NCI-H146 (cell line): ENCODE data around the gene PHACTR2.
"Not testable (repeated sequence)": the region's sequence is repeated elsewhere in the genome, so short reads cannot be mapped to it uniquely, and the experiment has no call there.

Experiments used
- DNase-seq: peaks from one replicate; lab custom pipeline; 2025; lab: John Stamatoyannopoulos, UW

PHACTR2 gene

DNA sequence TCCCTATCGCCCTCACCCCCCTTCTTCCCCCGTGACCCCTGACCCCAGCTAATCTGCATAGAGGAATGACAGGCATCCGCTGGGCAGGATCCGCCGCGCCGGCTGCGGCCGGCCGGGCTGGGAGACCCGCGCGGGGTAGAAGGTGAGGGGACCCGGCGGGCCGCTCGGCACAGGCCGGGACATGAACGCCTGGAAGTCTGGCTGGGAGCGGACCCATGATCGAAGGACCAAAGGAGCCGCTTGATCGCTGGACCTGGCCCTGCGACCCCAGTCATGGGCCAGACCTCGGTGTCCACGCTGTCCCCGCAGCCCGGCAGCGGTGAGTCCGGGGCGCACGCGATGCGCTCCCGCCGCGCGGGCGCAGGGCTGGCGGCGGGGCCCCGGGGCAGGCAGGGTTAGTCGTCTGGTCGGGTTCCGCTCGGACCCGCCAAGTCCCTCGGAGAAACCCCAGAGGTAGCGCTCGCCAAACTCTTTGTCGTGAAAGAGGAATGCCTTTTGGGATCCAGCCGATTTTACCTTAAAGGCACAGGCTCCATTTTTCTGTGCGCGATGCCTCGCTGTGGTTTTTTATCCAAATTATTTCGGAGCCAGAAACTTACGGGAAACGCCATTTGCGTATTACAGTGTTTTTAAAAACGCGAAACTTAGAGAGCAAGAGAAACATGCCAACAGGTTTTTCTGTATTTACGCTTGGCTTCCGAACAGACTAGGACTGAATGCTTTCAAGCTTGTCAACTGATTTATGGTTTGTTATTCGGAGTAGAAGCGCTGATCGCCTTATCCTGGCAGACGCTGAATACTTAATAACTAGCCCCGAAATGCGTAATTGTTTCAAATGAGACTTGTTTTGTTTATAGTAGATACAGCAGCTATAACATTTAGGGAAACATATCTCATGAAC lies at the start of gene PHACTR2:
Gene PHACTR2, plus strand, starts transcription at position 75 of the 901 bp plus-strand sequence. Its CDS starts 199 bp downstream, at position 274.
- DNase-seq: peak; percentile 82

DNA sequence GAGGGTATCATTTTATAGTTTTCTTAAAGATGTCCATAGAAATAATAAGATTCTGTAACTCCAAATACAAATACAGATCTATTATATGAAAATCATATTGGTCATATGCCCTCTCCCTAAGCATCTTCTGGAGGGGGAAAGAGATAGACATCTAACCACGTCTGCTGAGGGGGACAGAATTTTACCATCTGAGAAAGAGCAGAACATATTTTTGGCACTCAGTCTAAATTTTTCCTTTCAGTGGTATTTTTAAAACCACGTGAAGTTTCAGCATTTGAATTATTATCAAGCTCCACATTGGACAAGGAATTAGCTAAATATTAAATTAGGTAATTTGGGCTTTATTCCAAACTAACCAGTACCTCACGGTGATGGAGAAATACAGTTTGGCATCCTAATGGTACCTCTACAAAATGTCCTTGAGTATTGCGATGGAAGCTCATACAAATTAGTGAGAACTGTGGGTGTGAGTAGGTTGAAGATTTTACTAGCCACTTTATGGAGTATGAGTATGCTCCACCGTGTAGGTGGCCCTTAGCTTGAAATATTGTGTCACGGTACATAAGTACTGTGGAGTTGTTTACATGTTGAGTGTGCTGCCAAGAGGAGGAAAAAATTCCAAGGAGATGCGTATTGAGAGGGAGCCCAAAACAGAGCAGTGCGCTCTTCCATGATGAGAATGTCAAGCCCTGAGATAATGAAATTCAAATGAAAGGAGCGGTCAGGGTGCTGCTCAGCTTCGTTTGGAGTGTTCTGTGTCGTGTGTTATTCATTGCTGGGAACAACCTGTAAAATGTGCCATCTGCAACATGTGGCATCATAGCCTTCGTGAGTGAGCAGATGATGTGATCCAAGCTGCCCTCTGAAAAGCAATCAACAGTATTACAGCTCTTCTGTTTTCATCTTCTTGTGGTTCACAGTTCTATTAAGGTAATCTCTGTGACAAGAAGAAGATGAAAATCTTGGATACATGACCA lies 48.4 kb upstream of the PHACTR2 start:
- no peak for DNase-seq

DNA sequence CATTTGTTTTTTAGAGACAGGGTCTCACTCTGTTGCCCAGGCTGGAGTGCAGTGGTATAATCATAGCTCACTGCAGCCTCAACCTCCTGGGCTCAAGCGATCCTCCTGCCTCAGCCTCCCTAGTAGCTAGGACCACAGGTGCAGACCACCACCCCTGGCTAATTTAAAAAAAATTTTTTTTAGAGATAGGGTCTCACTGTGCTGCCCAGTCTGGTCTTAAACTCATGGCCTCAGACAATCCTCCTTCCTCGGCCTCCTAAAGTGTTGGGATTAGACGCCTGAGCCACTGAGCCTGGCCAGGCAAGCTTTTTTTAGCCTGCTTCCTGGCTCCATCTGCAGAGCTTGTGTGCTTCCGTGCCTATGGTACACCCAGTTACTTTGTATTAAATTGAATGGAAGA lies 46.6 kb upstream of the PHACTR2 start:
- DNase-seq: not testable (repeated sequence)

DNA sequence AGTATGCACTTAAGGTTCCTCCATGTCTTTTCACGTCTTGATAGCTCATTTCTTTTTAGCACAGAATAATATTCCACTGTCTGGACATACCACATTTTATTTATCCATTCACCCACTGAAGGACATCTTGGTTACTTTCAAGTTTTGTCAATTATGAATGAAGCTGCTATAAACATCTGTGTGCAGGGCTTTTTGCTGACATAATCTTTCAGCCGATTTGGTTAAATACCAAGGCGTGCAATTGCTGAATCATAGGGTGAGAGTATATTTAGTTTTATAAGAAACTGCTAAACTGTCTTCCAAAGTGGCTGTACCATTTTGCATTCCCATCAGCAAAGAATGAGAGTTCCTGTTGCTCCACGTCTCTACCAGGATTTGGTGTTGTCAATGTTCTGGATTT lies 44.9 kb upstream of the PHACTR2 start:
- DNase-seq: no peak

DNA sequence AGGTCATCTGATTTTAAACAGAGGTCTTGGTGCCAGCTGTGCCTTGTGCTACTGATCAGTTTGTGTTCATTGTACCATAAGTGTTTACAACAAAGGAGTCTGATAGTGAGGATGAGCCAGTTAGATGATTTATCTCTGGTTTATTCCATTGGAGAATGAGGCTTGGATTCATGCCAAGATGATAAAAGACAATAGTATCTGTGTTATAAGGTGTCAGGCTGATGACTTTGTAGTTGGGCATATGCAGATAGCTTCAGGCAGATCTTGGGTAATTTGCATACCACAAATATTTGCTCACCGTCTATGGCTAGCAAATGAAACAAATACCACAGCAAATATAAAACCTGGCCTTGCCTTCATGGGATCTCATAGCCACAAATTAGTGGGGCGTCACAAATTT lies 43.3 kb upstream of the PHACTR2 start:
- peak; percentile 97 for DNase-seq

DNA sequence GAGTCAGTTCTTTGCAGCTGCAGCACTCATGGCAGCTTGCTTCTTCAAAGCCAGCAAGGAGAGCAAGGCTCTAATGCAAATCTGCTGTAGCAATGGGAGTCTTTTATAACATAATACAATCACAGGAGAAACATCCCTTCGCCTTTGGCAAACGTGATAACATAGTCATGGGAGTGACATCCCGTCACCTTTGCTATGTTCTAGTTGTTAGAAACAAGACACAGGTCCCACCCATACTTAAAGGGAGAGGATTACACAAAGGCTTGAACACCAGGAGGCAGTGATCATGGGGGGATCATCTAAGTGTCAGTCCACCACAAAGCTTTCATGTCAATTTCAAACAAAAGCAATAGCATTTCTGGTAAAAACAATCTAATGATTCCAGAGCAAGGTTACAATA lies 40.1 kb upstream of the PHACTR2 start:
- peak; percentile 62 for DNase-seq

DNA sequence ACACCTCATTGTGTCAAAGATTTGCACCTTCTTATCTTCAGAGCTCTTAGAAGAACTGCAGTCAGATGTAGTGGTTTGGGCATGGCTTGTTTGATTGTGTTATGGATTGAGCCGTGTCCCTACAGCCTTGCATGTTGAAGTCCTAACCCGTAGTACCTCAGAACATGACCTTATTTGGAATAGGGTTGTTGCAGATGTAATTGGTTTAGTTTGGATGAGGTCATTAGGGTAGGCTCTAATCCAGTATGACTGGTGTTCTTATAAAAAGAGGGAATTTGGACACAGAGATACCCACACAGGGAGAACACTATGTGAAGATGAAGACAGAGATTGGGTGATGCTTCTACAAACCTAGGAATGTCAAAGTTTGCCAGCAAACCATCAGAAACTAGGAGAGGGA lies 35.4 kb upstream of the PHACTR2 start:
- DNase-seq: no peak

DNA sequence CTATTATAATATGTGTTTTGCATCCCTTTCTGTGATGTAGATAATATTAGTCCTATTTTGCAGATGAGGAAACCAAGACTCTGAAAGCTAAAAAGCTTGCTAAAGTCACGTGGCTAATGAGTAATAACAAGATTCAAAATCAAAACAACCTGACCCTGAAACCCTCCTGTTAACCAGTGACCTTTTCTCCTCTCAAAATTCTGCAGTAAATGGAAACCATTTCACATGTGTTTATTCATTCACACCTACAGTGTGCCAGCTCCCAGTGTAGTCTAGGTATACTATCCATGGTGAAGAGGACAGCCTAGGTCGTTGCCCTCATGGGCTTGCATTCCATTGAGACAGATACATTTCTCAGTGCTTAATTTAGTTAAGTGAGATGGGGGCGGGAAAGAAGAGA lies 30.6 kb upstream of the PHACTR2 start:
- DNase-seq: no peak

DNA sequence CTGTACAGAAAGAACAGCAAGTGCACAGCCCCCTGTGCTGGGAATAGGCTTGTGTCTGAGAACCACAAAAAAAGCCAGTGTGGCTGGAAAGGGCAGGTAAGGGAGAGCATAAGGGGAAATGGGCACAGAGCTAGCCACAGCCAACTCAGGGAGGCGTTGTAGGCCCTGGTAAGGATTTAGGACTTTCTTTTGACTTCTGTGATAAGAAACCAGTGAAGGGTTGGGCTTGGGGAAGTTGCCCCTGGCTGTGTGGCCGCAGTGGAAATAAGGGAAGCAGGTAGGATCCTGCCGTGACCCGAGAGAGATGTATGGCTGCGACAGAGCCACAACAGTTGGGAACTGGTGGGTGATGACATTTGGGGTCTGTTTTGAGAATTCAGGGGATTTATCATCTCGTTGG lies 30.0 kb upstream of the PHACTR2 start:
- DNase-seq: no peak

DNA sequence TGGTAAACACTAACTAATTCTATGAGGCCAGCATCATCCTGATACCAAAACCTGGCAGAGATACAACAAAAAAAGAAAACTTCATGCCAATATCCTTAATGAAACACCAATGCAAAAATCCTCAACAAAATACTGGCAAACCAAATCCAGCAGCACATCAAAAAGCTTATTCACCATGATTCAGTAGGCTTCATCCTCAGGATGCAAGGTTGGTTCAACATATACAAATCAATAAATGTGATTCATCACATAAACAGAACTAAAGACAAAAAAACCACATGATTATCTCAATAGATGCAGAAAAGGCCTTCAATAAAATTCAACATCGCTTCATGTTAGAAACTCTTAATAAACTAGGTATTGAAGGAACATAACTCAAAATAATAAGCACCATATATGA lies 28.4 kb upstream of the PHACTR2 start:
- DNase-seq: not testable (repeated sequence)

DNA sequence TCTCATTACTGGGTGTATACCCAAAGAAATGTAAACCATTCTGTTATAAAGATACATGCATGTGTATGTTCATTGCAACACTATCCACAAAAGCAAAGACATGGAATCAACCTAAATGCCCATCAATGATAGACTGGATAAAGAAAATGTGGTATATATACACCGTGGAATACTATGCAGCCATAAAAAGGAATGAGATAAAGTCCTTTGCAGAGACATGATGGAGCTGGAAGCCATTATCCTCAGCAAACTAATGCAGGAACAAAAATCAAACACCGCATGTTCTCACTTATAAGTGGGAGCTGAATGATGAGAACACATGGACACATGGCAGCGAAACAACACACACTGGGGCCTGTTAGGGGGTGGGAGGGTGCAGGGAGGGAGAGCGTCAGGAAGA lies 26.4 kb upstream of the PHACTR2 start:
- not testable (repeated sequence) for DNase-seq

DNA sequence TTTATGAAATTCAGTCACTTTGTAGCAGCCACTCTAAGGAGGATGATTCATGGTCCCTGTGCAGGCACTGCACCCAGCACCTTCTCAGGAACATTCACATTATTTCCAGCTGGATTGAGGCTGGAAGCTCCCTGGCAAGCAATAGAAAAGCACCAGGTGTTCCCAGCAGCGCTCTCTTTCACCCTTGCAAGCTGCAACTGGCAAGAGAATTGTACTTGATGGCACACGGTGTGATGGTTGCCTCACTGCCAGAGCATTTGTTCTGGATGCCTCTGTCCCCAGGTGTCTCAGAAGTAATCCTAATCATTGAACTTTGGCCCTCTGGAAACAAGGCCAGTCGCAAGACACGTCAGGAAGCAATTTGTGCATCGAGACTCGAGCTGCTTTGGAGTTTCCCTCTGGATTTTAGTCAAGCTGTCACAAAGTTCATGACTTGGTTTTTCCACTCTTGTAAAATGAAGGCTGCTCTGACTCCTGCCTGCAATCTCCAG lies 24.9 kb upstream of the PHACTR2 start:
- DNase-seq: peak; percentile 64

DNA sequence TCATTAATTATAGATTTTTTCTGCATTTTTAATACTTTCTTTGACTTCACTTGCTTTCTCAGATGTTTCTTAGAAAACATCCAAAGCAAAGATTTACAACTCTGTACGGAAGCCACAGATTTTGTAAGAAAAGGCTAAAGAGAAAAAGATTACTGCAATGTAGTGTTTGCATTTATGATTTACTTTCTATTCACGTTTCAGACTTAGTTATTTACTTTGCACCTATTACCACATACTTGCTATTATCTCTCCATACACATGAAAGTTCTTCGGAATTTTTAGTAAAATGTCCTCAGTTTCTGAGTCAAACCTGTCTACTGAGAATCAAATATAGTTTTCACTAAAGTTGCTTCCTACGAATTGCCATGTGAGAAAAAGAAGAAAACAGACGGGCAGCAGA lies 22.2 kb upstream of the PHACTR2 start:
- DNase-seq: no peak

DNA sequence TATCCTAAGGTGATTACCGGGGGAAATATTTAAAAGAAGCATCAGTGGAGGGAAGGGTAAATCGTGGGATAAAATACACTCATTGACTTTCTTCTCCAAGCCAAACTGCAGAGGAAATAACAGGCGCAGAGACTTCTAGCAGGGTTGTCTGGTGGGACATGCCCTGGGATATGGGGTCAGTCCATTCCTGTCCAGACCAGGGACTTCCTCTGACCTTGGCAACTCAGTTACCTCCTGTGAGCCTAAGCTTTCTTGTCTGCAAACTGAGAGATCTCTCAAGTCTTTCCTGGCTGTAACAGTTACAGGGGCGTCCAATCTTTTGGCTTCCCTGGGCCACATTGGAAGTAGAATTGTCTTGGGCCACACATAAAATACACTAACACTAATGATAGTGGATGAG lies 21.7 kb upstream of the PHACTR2 start:
- DNase-seq: no peak

DNA sequence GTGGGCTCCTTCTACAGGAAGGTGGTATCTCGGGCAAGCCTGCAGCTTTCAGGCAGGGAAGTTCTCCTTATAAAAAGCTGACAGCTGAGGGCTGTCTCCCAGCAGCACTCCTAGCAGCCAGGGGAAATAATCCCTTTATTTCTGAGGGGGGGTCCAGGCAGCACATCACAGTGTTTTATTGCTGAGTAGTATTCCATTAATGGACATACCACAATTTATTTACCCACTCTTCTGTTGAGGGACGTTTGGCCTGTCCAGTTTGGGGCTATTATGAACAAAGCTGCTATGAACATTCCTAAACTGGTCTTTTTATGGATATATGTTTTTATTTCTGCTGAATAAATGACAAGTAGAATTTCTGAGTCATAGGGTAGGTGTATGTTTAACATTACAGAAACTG lies 20.0 kb upstream of the PHACTR2 start:
- DNase-seq: no peak

DNA sequence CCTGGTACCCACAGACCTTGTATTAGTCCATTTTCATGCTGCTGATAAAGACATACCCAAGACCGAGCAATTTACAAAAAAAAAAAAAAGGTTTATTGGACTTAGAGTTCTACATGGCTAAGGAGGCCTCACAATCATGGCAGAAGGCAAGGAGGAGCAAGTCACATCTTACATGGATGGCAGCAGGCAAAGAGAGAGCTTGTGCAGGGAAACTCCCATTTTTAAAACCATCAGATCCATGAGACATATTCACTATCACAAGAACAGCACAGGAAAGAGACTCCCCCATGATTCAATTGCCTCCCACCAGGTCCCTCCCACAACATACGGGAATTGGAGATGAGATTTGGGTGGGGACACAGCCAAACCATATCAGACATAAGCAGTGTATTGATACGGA lies 17.6 kb upstream of the PHACTR2 start:
- not testable (repeated sequence) for DNase-seq

DNA sequence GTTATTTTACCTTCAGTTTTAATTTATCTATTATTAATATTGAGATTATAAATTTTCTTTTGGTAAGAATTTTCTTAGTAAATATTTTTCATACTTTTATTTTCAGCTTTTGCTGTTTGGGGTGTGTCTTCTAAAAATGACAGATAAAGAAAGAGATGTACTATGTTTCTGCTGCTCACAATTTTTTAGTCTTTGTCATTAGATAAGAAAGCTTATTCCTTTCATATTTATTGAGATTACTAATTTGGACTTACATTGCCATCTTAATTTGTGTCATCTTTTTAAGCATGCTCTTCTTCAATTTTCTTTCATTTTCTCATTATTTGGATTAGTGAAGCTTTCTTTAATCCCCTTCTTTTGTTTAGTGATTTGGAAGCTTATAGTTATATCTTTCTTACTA lies 13.6 kb upstream of the PHACTR2 start:
- DNase-seq: no peak

DNA sequence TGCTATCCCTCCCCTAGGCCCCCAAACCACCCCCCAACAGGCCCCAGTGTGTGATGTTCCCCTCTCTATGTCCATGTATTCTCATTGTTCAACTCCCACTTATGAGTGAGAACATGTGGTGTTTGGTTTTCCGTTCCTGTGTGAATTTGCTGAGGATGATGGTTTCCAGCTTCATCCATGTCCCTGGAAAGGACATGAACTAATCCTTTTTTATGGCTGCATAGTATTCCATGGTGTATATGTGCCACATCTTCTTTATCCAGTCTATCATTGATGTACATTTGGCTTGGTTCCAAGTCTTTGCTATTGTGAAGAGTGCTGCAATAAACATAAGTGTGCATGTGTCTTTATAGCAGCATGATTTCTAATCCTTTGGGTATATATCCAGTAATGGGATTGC lies 11.8 kb upstream of the PHACTR2 start:
- not testable (repeated sequence) for DNase-seq

DNA sequence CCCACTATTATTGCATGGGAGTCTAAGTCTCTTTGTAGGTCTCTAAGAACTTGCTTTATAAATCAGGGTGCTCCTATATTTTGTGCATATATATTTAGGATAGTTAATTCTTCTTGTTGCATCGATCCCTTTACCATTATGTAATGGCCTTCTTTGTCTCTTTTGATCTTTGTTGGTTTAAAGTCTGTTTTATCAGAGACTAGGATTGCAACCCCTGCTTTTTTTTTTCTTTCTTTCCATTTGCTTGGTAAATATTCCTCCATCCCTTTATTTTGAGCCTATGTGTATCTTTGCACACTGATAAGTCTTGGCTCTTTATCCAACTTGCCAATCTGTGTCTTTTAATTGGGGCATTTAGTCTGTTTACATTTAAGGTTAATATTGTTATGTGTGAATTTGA lies 8.3 kb upstream of the PHACTR2 start:
- peak; percentile 65 for DNase-seq

DNA sequence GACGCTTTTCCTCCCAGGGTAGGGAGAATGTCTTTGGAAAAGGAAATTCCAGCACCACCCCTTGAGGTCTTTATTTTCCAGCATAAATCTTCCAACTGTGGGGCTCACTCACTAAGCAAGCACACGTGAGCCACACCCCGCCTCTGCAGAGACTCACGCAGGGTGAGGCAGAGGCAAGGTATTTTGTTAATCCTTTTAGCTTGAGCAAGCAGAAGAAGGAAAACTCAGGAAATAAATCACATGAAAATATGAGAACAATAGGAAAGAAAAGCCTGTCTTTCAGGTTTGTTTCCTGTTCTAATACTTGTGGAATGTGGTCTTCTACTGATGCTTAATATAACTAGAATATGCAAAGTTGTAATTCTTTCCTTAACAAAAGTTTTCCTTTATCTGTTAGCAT lies 4.1 kb upstream of the PHACTR2 start:
- no peak for DNase-seq

DNA sequence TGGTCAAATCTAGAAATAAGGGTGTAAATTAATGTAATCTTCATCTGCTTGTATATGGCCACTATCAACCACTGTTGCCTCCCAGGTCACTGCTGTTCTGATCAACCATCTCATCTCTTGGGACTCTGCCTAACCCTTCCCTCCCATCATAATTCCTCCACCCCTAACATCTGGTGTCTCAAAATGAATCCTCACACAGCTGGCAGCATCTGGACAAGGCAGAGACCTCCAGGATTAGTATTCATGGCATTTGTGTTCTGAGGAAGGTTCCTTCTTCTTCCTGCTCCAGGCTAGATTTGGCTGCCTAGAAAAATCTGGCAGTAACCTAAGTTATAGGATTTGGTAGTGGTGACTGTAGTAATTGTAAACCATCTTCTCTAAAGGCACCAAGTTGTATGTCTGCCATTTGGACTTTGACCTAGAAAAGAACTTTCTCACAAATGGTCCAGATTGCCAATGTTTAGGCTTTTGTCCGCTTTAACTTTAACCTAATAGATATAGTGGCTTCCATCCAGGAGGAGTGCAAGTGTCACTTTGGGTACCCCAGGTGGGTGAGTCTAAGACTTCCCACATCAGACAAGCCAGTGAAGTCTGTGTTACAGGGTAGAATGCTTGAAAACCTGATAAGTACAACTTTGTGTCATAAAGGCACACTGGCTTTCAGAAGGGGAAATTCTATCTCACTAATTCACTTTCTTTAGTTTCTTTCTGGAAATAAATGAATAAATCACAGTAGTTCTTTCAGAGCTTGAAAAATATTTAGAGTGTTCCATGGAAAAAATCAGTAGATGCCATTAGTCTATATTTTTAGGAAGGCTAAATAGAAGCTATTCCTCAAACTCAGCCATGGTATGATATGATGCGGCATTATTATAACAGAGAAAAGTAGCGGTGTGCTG lies 3.0 kb upstream of the PHACTR2 start:
- no peak for DNase-seq
